ENCODE data around the gene PLA2G3. TPM values are rescaled to one million over a fixed set of nuclear protein-coding genes. Genes with fewer than 3 reads are reported as not detected.

The PLA2G3 gene
- total and polyA plus RNA-seq, 7 donors: not detected

DNA sequence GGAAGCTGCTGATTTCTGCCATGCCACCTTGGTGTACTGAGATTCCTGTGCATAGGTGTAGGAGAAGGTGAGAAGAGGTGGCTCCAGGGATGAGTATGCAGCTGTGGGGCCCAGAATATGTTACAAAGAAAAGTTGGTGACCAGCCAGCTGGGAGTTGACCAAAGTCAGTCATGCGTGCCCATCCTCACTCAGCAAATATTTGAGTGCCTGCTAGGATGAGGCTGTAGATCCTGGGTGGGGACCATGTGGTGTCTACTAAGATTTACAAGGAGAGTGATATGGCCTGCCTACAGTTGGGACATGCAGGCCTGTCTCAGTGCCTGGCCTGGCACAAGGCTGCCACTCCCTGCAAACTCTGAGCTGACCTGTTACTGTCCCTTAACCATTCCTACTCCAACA, 39.0 kb upstream of the PLA2G3 start:
- Histone ChIP-seq H3K27me3 (ENCODE audit: insufficient read depth in 3 of 3, low read length in 2 of 3) (no peaks in the 10 kb centered on the region), H3K27ac (peak overlapping the region; percentile 91), H3K9me3 (no peaks in the 10 kb centered on the region), H3K4me1 (peaks cover 45% of the 10 kb centered on the region), H3K4me3 (no peak overlapping the region), H3K36me3 (ENCODE audit: insufficient read depth in 1 of 2, low read depth in 1 of 2) (peaks cover 0 to 23% of the 10 kb centered on the region in 2 donors)
- intact Hi-C loops (cut with DNase I): no loop called here
- ATAC-seq: peak; percentile 68 to 88 (median 74)
- peak in 1 of 2 donors; percentile 68 for DNase-seq
- WGBS, 3 donors: 0 to 28% (median 24%) methylated on average over 1 of the region's 1 CpG
- no peak for TF ChIP-seq CTCF (IDR thresholded peaks at IDR 0.05)

- Histone ChIP-seq H3K4me3 (no peak overlapping the region), H3K27ac (peak overlapping the region; percentile 91), H3K36me3 (ENCODE audit: insufficient read depth in 1 of 2, low read depth in 1 of 2) (peaks cover 0 to 23% of the 10 kb centered on the region in 2 donors), H3K9me3 (no peaks in the 10 kb centered on the region), H3K4me1 (peaks cover 50% of the 10 kb centered on the region), H3K27me3 (ENCODE audit: insufficient read depth in 3 of 3, low read length in 2 of 3) (no peaks in the 10 kb centered on the region)
- WGBS, 3 donors: 95 to 100% (median 98%) methylated on average over 2 of the region's 2 CpGs
- TF ChIP-seq CTCF (IDR thresholded peaks at IDR 0.05): no peak
- intact Hi-C loops (cut with DNase I): no loop called here
- ATAC-seq: no peak
- no peak for DNase-seq
Observed at GRCh38 chr22:31178859-31179258, 38.6 kb upstream of the PLA2G3 start.

DNA sequence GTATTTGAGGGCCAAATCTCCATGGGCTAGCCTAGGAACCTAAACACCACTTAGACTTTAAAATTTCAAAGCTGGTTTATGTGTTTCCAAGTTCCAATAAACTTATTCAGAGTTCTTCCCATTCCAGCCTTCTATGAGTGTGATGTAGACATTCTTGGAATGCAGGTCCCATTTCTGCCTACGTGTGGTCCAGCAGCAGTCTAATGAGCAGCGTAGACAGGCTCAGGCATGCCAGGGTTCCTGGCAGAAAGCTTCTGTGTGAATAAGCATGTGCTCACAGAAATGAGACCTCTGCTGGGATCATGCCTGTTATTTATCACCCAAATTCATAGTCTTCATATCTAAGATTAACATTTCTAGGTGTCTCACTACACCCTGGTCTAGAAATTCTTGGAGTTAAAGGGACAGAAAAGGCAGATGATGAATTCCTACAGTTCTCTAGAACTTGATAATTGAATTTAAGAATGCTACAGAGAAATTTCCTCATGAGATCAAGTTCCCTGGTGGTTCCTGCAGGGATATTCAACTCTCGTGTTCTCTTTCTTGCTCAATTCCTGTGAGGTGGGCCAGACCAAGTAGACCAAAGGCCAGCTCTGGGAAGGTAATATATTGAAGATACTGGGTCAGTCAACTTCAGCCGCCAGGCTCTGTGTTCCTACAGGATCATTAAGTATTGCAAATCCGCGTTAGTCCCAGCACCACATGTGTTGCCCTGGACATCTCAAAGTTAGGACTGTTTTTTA, 37.3 kb upstream of the PLA2G3 start:
- Histone ChIP-seq H3K36me3 (ENCODE audit: insufficient read depth in 1 of 2, low read depth in 1 of 2) (peaks cover 0 to 14% of the 10 kb centered on the region in 2 donors), H3K27ac (peak overlapping the region; percentile 91), H3K9me3 (no peaks in the 10 kb centered on the region), H3K4me1 (peaks cover 61% of the 10 kb centered on the region), H3K27me3 (ENCODE audit: insufficient read depth in 3 of 3, low read length in 2 of 3) (no peaks in the 10 kb centered on the region), H3K4me3 (peak overlapping the region; percentile 16)
- DNase-seq (no peak), ATAC-seq (peak; percentile 68 to 80 (median 73))
- intact Hi-C loops (cut with DNase I): no loop called here
- peak; percentile 27 for TF ChIP-seq CTCF (IDR thresholded peaks at IDR 0.05)
- 52 to 64% (median 55%) methylated on average over 6 of the region's 6 CpGs for WGBS, 3 donors

- Histone ChIP-seq H3K36me3 (ENCODE audit: insufficient read depth in 1 of 2, low read depth in 1 of 2) (peaks cover 0 to 8% of the 10 kb centered on the region in 2 donors), H3K9me3 (no peaks in the 10 kb centered on the region), H3K27me3 (ENCODE audit: insufficient read depth in 3 of 3, low read length in 2 of 3) (no peaks in the 10 kb centered on the region), H3K4me3 (no peak overlapping the region), H3K27ac (peak overlapping the region; percentile 91), H3K4me1 (peaks cover 67% of the 10 kb centered on the region)
- no peak for ATAC-seq
- TF ChIP-seq CTCF (IDR thresholded peaks at IDR 0.05): no peak
- no peak for DNase-seq
- intact Hi-C loops (cut with DNase I): no loop called here
- 91 to 100% (median 91%) methylated on average over 1 of the region's 1 CpG for WGBS, 3 donors
Observed at GRCh38 chr22:31176923-31177322, 36.6 kb upstream of the PLA2G3 start.
